ENCODE data around the gene GPR62.

GPR62 gene

DNA sequence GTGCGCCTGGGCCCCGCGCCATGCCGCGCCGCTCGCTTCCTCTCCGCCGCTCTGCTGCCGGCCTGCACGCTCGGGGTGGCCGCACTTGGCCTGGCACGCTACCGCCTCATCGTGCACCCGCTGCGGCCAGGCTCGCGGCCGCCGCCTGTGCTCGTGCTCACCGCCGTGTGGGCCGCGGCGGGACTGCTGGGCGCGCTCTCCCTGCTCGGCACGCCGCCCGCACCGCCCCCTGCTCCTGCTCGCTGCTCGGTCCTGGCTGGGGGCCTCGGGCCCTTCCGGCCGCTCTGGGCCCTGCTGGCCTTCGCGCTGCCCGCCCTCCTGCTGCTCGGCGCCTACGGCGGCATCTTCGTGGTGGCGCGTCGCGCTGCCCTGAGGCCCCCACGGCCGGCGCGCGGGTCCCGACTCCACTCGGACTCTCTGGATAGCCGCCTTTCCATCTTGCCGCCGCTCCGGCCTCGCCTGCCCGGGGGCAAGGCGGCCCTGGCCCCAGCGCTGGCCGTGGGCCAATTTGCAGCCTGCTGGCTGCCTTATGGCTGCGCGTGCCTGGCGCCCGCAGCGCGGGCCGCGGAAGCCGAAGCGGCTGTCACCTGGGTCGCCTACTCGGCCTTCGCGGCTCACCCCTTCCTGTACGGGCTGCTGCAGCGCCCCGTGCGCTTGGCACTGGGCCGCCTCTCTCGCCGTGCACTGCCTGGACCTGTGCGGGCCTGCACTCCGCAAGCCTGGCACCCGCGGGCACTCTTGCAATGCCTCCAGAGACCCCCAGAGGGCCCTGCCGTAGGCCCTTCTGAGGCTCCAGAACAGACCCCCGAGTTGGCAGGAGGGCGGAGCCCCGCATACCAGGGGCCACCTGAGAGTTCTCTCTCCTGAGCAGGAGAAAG is 951 bp downstream of the GPR62 start:
- DNase-seq = no peak

DNA sequence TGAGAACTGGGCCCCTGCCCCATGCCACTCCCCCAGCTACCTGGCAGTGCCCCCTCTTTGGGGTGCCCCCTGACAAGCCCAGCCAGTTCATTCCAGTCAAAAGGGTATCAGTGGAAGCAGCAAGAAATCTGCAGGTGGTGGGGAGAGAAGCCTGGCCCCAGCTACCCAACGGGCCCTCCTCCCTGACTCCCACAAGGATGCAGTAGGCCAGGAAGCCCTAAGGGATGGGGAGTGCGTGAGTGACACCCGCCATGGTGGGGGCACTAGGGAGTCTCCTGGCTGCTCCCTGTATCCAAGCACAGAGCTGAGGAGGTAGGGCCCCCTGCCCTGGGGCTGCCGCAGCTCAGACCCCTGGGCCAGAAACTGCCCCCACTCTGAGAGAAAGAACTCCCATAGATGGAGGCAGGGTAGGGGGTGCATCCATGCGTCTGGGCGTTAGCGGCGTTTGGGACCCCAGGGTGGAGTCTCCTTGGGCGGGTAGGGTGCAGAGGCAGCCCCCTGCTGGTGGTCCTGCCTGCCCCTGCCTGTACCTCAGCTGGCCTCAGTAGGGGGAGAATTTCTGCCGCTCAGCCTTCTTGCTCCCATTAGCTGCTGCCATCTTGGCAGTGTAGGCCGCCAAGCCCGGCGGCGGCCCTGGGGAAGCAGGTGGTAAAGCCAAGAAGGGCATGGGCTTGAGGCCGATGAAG is 2.5 kb downstream of the GPR62 start:
- no peak for DNase-seq

DNA sequence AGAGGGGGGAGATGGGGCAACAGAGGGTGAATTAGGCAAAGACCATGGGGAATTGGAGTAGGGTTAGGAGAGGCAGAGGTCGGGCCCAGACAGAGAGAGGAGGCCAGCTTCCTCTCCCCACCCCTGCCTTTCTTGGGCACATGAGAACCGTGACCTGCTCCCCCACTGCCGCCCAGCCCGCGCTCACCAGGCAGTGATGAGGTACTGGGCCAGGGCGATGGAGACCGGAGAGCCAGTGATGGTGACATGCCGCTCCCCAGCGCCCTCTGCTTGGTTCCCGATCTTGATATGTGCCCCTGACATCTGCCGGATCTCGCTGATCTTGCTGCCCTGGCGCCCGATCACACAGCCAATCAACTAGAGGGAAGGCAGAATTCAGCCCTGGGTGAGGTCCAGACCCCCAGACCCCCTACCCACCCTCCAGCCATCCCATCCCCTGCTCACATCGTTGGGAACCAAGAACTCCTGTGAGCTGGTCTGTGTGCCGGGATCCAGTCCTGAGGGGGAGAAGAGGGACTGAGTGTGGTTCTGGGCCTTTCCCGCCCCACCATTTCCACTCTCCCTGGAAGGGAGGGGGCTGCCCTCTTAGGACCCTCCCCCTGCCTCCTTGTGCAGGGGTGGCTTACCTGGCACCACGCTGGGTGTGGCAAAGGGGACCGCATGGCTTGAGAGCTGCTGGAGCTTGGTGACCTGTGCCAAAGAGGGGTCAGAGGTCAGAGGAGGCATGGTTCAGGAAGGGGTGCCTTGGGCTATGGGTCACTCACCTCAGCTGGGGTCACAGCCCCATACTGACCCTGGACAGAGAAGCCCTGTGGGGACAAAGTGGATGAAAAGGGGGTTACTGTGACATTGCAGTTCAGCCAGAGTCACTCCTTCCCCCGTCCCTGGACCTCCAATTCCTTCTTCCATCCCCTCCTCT is 3.7 kb downstream of the GPR62 start:
- no peak for DNase-seq

DNA sequence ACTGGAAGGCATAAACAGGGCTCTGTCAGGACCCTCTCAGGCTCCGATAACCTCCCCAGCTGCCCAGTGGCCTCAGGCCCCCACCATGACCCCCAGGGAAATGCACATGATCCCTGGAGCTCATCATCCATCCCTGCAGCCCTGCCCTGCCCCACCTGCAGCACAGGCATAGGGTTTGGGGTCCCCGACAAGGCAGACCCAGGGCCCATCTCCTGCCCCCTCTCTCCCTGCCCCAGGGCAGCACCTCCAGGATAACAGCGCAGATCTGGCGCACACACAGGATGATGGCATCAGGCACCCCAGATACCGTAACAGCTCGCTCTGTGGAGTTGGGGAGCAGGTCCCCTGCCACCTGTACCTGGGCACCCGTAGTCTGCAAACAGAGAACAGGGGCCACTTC is 4.5 kb downstream of the GPR62 start:
- DNase-seq = no peak

DNA sequence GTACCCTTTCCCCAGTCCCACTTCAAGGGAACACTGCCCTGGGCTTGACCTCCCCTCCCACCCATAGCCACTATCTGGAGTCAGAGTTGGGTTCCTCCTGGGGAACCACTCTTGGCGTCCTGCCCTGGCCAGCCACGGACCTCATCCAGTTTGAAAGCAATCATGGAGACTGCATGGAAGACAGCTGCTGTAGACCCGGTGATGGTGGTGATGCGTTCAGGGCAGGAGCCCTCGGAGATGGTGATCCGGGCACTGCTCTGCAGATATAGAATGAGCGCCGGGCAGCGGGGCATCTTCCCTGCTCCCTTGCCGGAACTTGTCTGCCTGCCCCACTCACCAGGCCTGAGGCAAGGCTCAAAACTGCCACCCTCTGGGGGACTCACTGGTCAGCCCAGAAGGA is 5.2 kb downstream of the GPR62 start:
- DNase-seq = no peak

DNA sequence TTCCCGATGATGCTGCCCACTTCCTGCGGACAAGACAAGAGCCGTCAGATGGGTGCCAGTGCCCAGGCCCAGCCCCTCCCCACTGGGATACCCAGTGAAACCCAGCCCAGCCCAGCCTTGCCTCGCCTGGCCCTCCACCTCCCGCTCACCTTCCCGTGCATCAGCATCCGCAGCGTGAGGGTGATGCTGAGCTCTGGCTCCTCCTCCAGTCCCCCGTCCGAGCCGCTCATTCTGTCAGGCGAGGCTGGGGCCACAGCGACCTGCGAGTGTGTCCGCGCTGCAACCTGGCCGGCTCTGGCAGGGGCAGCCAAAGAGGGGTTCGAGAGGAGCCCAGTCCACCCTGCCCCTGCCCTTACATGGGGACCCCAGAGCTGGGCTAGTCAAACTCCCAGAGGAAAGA is 5.8 kb downstream of the GPR62 start:
- DNase-seq = no peak

DNA sequence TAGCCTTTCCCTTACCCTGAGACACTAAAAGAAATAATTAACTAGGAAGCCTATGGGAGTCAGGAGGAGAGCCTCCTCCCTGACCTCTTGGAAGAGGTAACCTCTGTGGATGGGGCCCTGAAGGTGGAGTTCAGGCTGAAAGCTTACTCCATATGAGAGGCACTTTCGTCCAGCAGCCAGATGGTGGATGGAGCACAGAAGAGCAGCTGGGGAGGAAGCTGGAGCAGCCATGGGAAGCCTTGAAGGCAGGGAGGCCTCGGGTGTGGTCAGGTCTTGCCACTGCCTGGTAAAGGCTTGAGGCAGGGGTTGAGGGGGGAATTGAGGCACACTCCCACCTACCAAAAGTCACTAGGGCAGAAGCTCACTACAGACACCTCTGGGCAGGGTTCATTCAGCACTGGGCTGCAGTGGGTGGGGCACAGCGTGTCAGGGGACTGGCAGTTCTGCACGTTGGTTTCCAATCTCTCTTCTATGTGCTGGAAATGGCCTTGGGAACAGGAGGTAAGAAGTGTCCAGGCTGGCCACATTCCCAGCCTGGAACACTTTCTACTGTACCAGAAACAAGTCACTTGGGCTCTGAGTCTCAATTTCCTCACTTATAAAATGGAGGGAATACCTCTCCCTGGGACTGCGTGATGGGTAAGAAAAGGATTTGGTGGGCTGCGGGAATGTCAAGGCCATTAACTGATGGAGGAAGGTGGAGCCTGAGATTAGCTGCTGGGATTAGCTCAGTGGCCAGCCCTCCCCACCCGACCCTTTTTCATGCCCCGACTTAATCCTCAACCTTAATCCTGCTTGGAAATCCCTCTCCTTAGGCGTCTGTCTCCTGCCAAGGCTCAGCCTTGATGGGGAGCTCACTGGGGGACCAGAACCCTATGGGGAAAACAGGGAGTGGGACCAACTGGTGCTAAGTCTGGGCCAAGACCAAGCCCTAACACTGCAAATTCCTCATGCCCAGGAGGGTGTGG is 6.7 kb downstream of the GPR62 start:
- DNase-seq = no peak

DNA sequence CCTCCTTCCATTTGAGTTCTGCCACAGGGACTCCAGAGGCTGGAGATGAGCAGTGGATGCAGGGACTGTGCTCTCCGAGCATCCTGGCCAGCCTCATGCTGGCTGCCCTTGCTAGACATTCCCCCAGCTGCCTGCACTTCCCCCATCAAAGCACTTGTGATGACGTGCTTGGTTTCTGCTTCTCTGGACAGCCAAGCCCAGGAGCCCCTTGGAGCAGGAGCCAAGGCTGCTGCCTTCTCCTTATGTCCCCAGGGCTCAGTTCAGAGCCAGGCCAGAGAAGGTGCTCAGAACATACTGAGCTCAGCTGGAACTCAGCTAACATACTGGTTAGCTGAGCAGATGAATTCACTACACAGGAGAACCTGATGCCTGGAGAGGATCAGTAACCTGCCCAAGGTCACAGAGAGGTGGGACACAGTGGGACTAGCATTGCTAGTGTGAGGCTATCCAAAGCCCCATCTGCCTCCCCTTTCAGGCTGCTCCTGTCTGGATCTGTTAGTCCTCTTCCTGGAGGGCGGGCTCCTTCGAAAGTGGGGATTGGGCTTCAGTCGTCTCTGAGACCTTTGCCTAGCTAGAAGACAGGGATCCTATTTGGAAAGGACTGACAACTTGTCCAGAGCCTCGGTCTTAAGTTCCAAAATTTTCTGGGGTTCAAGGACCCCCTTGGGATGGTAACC is 7.8 kb downstream of the GPR62 start:
- DNase-seq = no peak

DNA sequence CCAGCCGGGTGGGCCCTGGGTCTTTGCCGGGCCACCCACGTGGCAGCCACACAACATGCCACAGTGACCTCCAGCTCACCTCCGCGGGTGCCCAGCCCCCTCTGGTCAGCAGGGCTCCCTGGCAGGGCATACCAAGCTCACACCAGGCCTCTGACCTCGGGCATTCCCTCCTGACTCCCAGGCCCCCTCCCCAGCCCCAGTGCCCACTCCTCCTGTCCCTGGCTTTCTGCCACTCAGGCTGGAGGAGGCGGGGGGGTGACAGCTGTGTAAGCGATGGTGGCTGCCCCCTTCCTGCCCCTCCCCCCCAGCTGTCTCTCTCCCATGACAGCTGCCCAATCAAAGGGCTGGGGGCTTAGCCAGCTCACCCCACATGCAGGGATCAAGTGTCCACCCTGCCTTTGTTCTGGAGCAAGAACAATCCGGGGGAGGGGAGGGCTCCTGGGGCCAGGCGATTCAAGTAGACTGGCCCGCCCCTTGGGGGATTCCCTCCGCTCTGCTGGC is 8.8 kb downstream of the GPR62 start:
- DNase-seq = no peak

DNA sequence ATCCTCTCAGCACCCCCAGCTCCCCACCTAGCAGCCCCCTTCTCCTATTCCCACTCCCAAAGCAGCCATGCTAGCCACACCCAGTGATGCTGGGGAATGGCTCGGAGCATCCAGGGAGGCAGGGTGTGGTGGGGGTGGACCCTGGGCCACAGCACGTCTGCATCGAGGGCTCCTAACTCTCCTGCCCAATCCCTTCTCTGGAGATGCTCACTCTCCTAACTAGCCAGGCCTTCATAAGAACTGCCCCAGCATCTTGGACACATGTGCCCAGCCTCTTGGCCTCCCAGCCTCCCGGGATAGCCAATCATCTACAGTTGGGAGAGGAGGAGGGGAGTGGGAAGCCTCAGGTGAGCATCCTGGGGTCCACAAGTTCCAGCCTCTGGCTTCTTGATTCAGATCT is 9.3 kb downstream of the GPR62 start:
- DNase-seq = no peak

DNA sequence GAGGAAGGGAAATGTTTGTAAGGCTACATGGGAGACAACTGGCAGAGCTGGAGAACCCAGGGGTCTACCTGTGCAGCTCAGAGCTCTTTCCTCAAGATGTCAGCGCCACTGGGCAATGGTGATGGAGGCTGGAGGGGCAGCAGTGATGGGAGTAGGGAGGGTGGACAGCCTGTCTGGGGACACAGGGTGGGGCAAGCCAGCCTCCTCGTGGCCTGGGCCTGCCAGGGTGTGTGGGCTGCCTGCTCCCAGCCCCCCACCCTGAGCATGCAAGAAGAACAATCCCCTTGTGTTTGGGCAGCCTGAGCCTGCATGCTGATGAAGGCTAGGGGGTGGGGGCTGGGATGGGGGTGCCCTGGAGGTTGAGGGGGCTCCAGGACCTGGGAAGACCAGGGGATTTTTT is 10.8 kb downstream of the GPR62 start:
- no peak for DNase-seq

DNA sequence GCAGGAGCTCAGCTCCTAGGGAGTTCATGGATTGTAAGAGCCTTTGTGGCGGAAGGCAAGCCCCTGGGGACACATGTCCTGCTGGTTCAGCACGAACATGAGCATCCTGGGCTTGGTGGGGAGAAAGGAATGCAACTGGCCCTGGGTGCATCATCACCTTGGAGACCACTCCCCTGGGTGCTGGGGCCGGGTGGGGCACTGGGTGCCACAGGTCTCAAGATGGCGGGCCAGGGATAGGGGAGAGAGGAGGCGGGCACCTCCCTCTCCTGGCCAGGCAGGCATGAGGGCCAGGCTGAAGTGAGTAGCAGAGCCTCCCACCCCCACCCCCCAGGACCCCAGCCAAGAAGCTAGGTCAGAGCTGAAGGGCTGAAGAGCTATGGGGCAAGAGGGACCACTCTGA is 11.3 kb downstream of the GPR62 start:
- no peak for DNase-seq

DNA sequence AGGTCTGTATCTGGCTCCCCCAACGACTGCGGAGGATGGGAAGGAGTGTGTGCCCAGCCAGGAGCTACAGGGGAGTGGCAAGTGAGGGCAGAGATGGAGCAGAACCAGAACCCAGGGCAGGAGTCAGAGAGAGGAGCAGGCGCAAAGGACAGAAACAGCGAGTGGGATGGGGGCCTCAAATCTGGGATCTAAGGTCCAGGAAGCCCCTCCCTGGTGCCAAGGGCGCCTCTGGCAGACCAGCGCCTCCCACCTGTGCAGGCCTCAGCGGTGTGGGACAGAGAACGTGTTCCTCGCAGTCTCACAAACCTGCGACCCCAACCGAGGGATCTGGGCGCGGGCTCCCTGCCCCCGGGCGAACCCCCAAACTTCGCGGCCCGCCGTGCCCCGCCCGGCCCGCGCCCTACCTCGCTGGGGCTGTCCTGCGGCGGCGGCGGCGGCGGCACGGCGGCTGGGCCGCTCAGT is 11.8 kb downstream of the GPR62 start:
- DNase-seq = no peak

DNA sequence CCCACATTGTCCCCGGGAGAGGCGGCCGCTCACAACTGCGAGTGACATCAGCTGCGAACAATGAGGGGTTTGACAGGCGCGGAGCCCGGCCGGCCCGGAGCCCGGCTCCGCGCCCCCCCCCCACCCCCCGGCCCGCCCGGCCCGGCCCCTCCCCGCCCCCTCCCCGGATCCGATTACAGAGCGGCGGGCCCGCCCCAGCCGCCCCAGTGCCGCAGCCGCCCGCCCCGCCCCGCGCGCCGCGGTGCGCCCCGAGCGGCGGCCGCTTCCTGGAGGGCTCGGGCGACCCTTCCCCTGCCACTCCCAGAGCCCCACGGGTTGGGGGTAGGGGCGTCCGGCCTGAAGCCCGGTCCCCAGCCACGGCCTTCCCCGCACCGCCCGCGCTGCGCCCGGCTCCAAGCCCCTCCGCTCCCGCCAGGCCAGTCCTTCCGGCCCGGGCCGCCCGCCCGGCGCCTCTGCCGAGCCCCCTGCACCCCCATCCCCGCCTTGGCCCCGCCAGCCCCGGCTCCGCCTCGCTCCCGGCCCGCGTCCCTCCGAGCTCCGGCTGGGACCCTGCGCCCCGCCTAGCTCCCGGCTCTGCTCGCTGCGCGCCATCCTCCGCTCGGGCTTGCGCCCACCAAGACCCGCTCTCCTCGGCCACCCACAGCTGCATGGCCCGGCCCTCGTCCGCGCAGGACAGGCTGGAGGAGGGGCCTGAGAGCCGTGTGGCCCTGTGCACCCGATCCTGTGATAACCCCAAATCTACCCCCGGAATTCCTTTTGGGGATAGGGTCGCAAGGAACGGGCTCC is 12.4 kb downstream of the GPR62 start, which contains the start of gene PCBP4:
PCBP4 (minus strand) TSS at position 71 of the 786 bp plus-strand sequence. CDS start 6,214 bp downstream, outside the sequence.
- no peak for DNase-seq

DNA sequence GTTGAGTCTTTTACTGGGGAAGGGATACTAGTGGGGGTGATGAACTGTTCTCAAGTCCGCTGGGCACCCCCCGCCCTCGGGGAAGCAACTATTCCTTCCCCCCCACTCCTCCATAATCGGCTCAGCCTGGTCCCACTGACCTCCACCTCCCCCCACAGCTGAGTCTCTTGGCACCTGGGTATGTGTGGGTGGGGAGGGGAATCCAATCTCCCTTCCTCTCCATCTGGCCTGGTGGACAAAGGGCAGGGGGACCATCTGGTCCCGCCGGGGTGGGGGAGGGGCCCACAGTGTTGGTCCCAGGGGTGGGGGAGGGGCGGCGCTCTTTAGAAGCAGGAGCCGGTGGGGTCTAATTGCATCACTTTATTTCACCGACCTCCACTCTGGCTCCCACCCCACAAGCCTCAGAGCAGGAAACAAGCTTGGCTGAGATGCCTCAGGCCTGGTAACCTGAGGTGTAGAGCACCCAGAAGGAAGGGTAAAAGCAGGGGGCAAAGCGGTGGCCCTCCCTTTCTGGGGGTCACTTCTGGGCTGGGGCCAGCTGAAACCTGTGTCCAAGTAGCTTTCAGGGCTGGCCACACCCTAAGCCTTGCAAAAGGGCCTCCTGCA is 13.1 kb downstream of the GPR62 start:
- no peak for DNase-seq

DNA sequence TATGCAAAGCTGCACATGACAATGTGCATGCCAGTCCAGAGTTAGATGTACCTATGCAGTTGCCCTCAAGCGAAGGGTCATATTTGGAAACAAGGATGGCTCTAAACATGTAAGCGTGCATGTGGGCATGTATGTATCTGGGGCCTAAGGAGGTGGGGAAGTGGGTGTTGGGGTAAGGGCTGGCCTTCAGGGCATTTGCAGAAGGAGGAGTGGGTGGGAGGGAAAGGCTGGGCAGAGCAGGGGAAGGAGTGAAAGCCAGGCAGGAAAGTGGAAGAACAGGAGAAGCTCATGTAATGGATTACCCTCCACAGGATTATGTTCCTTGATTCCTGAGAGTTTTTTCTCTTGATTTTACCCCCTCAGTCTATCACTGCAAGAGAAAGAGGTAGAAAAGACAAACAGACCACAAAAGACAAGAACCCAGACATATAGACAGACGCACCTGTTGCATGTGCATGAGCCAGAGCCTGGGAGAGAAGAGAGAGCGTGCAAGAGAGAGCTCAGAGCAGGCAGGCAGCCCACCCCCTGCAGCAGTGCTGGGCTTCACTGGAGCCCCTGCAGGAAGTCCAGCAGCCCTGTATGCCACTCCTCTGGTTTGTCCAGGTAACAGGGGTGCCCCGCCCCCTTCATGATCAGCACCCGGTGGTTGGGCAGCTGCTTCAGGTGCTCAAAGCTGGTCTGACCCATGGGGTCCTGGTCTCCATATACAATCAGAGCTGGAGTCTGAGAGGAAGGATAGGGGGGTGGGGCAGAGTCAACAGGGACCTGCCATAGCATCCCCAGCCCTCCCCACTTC is 13.9 kb downstream of the GPR62 start:
- no peak for DNase-seq

DNA sequence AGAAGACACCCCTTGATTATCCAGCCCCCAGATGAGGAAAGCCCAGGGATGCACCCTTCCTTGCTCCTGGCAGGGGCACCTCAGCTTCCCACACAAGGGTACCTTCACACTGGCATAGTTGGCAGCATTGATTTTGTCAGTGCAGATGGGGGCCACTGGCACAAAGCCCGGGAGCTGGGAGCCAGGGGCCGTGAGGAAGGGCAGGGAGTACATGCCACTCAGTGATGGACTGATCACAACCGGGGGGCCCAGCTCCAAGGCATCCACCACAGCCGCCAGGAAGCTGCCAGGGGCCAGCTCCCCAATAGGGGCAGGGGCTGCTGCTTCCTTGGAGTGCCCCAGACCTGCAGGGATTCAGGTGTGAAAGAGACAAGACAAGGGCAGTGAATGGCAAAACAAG is 14.7 kb downstream of the GPR62 start:
- no peak for DNase-seq

DNA sequence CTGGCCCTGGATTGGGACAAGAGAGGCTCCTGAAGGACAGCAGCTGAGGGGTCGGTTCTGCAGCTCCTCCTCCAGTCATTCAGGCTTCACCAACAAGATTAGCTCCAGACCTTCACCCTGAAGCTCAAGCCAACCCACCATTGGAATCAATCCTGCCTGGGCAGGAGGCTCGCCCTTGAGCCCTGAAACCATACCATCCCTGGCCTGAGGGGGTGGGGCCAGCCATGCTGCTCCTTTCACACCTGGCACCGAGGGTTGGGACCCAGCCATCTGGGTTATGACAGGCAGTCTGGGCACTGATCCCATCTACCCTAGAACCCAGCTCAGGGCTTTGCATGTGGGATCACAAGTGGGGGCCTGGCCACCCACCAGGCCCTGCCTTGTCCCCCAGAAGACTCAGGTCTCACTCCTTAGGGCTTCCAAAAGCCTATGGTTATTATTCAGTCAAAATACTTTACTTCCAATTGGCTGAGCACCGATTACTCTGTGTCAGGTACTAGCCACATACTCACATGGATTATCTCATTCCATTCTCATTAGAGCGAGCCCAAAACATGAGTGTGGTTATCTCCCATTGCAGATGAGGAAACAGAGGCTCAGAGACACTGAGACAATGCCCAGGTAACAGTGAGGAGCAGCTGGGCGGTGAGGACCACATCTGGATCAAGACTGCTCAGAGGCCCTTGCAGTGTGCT is 15.6 kb downstream of the GPR62 start:
- no peak for DNase-seq
